H9 (cell line): ENCODE results near the gene TARS2. TPM values are rescaled to one million over a fixed set of nuclear protein-coding genes. Genes with fewer than 3 reads are reported as not detected.

Experiments
- DNase-seq: peaks from one replicate; pipeline ENCODE4 v3.0.0-alpha.2; 2017
- H2AFZ ChIP-seq: one replicate; pipeline ENCODE4 v1.6.1; 2013; ENCODE audit warnings: mild to moderate bottlenecking, low read length, control low read depth, moderate library complexity
- H2AK5ac ChIP-seq: 2 replicates; pipeline ENCODE4 v1.6.1; 2013; ENCODE audit warnings: low read length, control low read depth, mixed read lengths; ENCODE audit not compliant: insufficient read length
- H2BK120ac ChIP-seq: one replicate; pipeline ENCODE4 v1.6.1; 2013; ENCODE audit warnings: low read depth, mild to moderate bottlenecking, low read length, control low read depth, inconsistent platforms; ENCODE audit not compliant: poor library complexity, severe bottlenecking
- H2BK12ac ChIP-seq: 2 replicates; pipeline ENCODE4 v1.6.1; 2013; ENCODE audit warnings: low read length, control low read depth, mixed read lengths, low read depth; ENCODE audit not compliant: insufficient read length
- H2BK15ac ChIP-seq: 2 replicates; pipeline ENCODE4 v1.6.1; 2013; ENCODE audit warnings: low read depth, low read length, control low read depth
- H2BK20ac ChIP-seq: one replicate; pipeline ENCODE4 v1.6.1; 2013; ENCODE audit warnings: low read depth, mild to moderate bottlenecking, low read length, control low read depth, inconsistent platforms; ENCODE audit not compliant: poor library complexity, severe bottlenecking
- H2BK5ac ChIP-seq: 2 replicates; pipeline ENCODE4 v1.6.1; 2013; ENCODE audit warnings: low read length, control low read depth, mixed read lengths; ENCODE audit not compliant: insufficient read length
- H3K14ac ChIP-seq: 2 replicates; pipeline ENCODE4 v1.6.1; 2013; ENCODE audit warnings: low read length, control low read depth; ENCODE audit not compliant: insufficient read depth
- H3K18ac ChIP-seq: 2 replicates; pipeline ENCODE4 v1.6.1; 2013; ENCODE audit warnings: low read depth, mild to moderate bottlenecking, mixed read lengths, low read length, control low read depth; ENCODE audit not compliant: insufficient read length
- H3K23ac ChIP-seq: 2 replicates; pipeline ENCODE4 v1.6.1; 2013; ENCODE audit warnings: low read length, control low read depth, mixed read lengths, low read depth; ENCODE audit not compliant: insufficient read length
- H3K23me2 ChIP-seq: 2 replicates; pipeline ENCODE4 v1.6.1; 2013; ENCODE audit warnings: low read depth, mild to moderate bottlenecking, mixed read lengths, low read length, control low read depth; ENCODE audit not compliant: insufficient read length, poor library complexity, severe bottlenecking
- H3K27ac ChIP-seq: 2 replicates; pipeline ENCODE4 v1.5.1; 2013; ENCODE audit warnings: low read length, control low read depth, mixed read lengths, low read depth; ENCODE audit not compliant: insufficient read length
- H3K27me3 ChIP-seq: 2 replicates; pipeline ENCODE4 v1.6.1; 2013; ENCODE audit warnings: low read length, control low read depth, inconsistent platforms; ENCODE audit not compliant: insufficient read depth
- H3K4ac ChIP-seq: 2 replicates; pipeline ENCODE4 v1.6.1; 2013; ENCODE audit warnings: low read depth, mild to moderate bottlenecking, control low read depth, inconsistent platforms, low read length, moderate library complexity
- H3K4me1 ChIP-seq: 2 replicates; pipeline ENCODE4 v1.6.1; 2013; ENCODE audit warnings: low read length, control low read depth, inconsistent platforms; ENCODE audit not compliant: insufficient read depth
- H3K4me2 ChIP-seq: 2 replicates; pipeline ENCODE4 v1.6.1; 2013; ENCODE audit warnings: low read length, control low read depth, mixed read lengths; ENCODE audit not compliant: insufficient read length, insufficient read depth
- H3K56ac ChIP-seq: 2 replicates; pipeline ENCODE4 v1.6.1; 2013; ENCODE audit warnings: low read depth, mild to moderate bottlenecking, mixed read lengths, low read length, control low read depth; ENCODE audit not compliant: insufficient read length
- H3K79me1 ChIP-seq: 2 replicates; pipeline ENCODE4 v1.6.1; 2013; ENCODE audit warnings: low read depth, mild to moderate bottlenecking, moderate library complexity, low read length, control low read depth, inconsistent platforms; ENCODE audit not compliant: insufficient read depth, poor library complexity, severe bottlenecking
- H3K79me2 ChIP-seq: 2 replicates; pipeline ENCODE4 v1.6.1; 2013; ENCODE audit warnings: low read length, control low read depth, inconsistent platforms; ENCODE audit not compliant: insufficient read depth
- H3K9ac ChIP-seq: 2 replicates; pipeline ENCODE4 v1.6.1; 2013; ENCODE audit warnings: low read length, control low read depth, mixed read lengths; ENCODE audit not compliant: insufficient read length; ENCODE audit errors: extremely low read depth
- H3K9me3 ChIP-seq: one replicate; pipeline ENCODE4 v1.6.1; 2013; ENCODE audit warnings: low read depth, low read length, inconsistent platforms; ENCODE audit not compliant: control insufficient read depth
- H3T11ph ChIP-seq: one replicate; pipeline ENCODE4 v1.6.1; 2013; ENCODE audit warnings: mild to moderate bottlenecking, low read length, control low read depth, inconsistent platforms
- H4K20me1 ChIP-seq: one replicate; pipeline ENCODE4 v1.6.1; 2013; ENCODE audit not compliant: control insufficient read depth, insufficient read length, insufficient read depth
- H4K5ac ChIP-seq: 2 replicates; pipeline ENCODE4 v1.6.1; 2013; ENCODE audit warnings: low read depth, mild to moderate bottlenecking, mixed read lengths, low read length, control low read depth; ENCODE audit not compliant: insufficient read length
- H4K8ac ChIP-seq: replicated peaks from 2 replicates; pipeline ENCODE4 v1.6.1; 2013; ENCODE audit warnings: low read length, control low read depth, mixed read lengths, low read depth; ENCODE audit not compliant: insufficient read length
- H4K91ac ChIP-seq: 2 replicates; pipeline ENCODE4 v1.6.1; 2013; ENCODE audit warnings: low read depth, mild to moderate bottlenecking, moderate library complexity, mixed read lengths, low read length, control low read depth; ENCODE audit not compliant: insufficient read length
- H3K27ac Mint-ChIP-seq, 3 experiments: 2 replicates in 2 of 3; 3 replicates in 1 of 3; pipeline ENCODE4 v1.8.0; 2020 to 2021; ENCODE audit warnings: mixed read lengths in 3 of 3, mild to moderate bottlenecking in 1 of 3, moderate library complexity in 1 of 3
- H3K27me3 Mint-ChIP-seq: 2 replicates; pipeline ENCODE4 v1.8.0; 2021; ENCODE audit warnings: low read depth, mild to moderate bottlenecking, moderate library complexity, mixed read lengths
- H3K36me3 Mint-ChIP-seq, 3 experiments: 2 replicates in 2 of 3; 3 replicates in 1 of 3; pipeline ENCODE4 v1.8.0; 2020 to 2021; ENCODE audit warnings: low read depth in 3 of 3, mixed read lengths in 3 of 3; ENCODE audit not compliant: insufficient read depth in 1 of 3
- H3K4me1 Mint-ChIP-seq, 2 experiments: 2 replicates each; pipeline ENCODE4 v1.8.0; 2020; ENCODE audit warnings: mixed read lengths in 2 of 2
- H3K4me3 Mint-ChIP-seq, 2 experiments: 2 replicates in 1 of 2; 3 replicates in 1 of 2; pipeline ENCODE4 v1.8.0; 2020 to 2021; ENCODE audit warnings: mild to moderate bottlenecking in 2 of 2, mixed read lengths in 2 of 2, moderate library complexity in 1 of 2
- H3K9me3 Mint-ChIP-seq, 2 experiments: 2 replicates in 1 of 2; 3 replicates in 1 of 2; pipeline ENCODE4 v1.8.0; 2020; ENCODE audit warnings: mild to moderate bottlenecking in 2 of 2, mixed read lengths in 2 of 2, moderate library complexity in 1 of 2
- whole genome bisulfite sequencing: extraction: QIAGEN DNeasy Blood & Tissue Kit; methylation state at CpG from one replicate; pipeline ENCODE4 v1.1.7; 2013; ENCODE audit warnings: missing lambda C conversion rate, low lambda C conversion rate, mixed read lengths; ENCODE audit not compliant: insufficient read length; ENCODE audit errors: extremely low coverage; 5-methylcytosine and 5-hydroxymethylcytosine counted together
- total RNA-seq: library from RNA; stranded (reverse); gene quantifications from 2 replicates; pipeline ENCODE4 v1.2.1, GENCODE V29; 2021
- TF ChIP-seq, protein P1 (sequence below): fragments of 200-600 bp; sonication (generic); conservative IDR thresholded peaks from 3 replicates; pipeline ENCODE4 v1.8.0; 2021; ENCODE audit warnings: antibody characterized with exemption, mild to moderate bottlenecking

The TARS2 gene
- total RNA-seq, 1 experiment from 2014 or later: 36.5 TPM

DNA sequence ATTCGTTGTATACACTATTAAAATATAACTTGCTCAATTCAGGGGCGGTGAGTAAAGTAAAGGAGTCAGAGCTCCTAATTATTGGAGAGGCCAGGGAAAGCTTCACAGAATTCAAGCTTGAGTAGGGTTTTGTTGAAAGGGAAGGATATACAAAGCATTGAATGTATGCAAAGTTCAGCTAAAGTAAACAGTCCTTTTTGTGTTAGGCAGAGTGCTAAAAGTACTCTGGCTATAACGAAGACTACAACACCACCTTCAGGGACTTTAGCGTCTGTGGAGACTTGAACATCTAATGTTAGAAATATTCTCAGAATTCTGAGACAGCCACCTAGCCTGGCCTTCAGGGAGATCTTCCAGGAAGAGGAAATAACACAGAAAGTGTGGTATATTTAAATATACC lies 29.4 kb downstream of the TARS2 start:
- TF ChIP-seq, protein P1, sequence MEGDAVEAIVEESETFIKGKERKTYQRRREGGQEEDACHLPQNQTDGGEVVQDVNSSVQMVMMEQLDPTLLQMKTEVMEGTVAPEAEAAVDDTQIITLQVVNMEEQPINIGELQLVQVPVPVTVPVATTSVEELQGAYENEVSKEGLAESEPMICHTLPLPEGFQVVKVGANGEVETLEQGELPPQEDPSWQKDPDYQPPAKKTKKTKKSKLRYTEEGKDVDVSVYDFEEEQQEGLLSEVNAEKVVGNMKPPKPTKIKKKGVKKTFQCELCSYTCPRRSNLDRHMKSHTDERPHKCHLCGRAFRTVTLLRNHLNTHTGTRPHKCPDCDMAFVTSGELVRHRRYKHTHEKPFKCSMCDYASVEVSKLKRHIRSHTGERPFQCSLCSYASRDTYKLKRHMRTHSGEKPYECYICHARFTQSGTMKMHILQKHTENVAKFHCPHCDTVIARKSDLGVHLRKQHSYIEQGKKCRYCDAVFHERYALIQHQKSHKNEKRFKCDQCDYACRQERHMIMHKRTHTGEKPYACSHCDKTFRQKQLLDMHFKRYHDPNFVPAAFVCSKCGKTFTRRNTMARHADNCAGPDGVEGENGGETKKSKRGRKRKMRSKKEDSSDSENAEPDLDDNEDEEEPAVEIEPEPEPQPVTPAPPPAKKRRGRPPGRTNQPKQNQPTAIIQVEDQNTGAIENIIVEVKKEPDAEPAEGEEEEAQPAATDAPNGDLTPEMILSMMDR: no peak
- H3K4me3 Mint-ChIP-seq: peak overlapping the region; percentile 91
- WGBS: no CpG with 5 or more reads among the region's 4 CpGs
- H3K27me3 ChIP-seq: no peaks in the 10 kb centered on the region
- no peak overlapping the region for H2BK5ac ChIP-seq
- no peak overlapping the region for H3K23ac ChIP-seq
- peaks cover 0 to 10% (median 0%) of the 10 kb centered on the region in 3 experiments; a peak in 4 of 7 replicates for H3K36me3 Mint-ChIP-seq
- no peak overlapping the region for H3K27ac ChIP-seq
- no peak overlapping the region for H3K9ac ChIP-seq
- no peaks in the 10 kb centered on the region for H3K79me1 ChIP-seq
- H2BK12ac ChIP-seq: no peak overlapping the region
- no peak overlapping the region for H4K8ac ChIP-seq
- no peak overlapping the region for H2BK15ac ChIP-seq
- H3K4me1 Mint-ChIP-seq: peaks cover 9 to 13% of the 10 kb centered on the region in 2 experiments
- no peak overlapping the region for H3K14ac ChIP-seq
- H3K23me2 ChIP-seq: peaks cover 12% of the 10 kb centered on the region
- H3T11ph ChIP-seq: no peak overlapping the region
- no peaks in the 10 kb centered on the region for H3K79me2 ChIP-seq
- H3K4me1 ChIP-seq: peaks cover 2% of the 10 kb centered on the region; the same call in 1 of the 2 replicates
- H2BK120ac ChIP-seq: no peak overlapping the region
- no peak overlapping the region for H4K5ac ChIP-seq
- H3K18ac ChIP-seq: no peak overlapping the region
- H4K20me1 ChIP-seq: peaks cover 2% of the 10 kb centered on the region
- no peak overlapping the region; a peak in 1 of 7 replicates for H3K27ac Mint-ChIP-seq
- H3K27me3 Mint-ChIP-seq: peaks cover 1% of the 10 kb centered on the region; the same call in 1 of the 2 replicates
- peak overlapping the region; percentile 96 for H3K4me2 ChIP-seq
- DNase-seq: no peak
- H3K9me3 Mint-ChIP-seq: no peaks in the 10 kb centered on the region
- no peak overlapping the region for H2AK5ac ChIP-seq
- H3K4ac ChIP-seq: no peak overlapping the region
- H2BK20ac ChIP-seq: no peak overlapping the region
- H2AFZ ChIP-seq: no peak overlapping the region
- H3K56ac ChIP-seq: no peak overlapping the region
- H3K9me3 ChIP-seq: no peaks in the 10 kb centered on the region
- H4K91ac ChIP-seq: no peak overlapping the region
